ENCODE results near the gene PRDM11. TPM values are rescaled to one million over a fixed set of nuclear protein-coding genes. Genes with fewer than 3 reads are reported as not detected.
A peak's percentile ranks its signal among the peaks of the same experiment; 100 is the strongest.

PRDM11 gene
- total and polyA plus RNA-seq, 3 experiments from 2014 or later: 3.1 to 7.7 (median 5.6) TPM

DNA sequence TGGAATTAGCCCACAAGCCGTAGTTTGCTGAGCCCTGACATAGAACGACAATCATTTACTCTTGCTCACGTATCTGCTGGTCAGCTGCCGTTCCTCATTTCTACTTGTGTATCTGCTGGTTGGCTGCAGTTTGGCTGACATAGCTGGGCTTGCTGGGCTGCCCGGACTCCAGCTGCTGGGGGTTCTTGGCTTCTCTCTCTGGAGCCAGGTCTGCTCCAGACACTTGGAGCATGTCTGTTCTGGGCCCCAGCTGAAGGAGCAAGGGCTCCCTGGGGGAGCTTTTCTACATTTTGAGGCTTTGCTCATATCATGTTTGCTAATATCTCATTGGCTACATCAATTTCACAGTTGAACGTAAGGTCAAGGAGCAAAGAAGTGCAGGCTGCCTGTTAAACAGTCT lies 47.3 kb downstream of the PRDM11 start:
- no peak overlapping the region for H3K4me3 Mint-ChIP-seq
- Histone ChIP-seq H3K4me1 (ENCODE audit: insufficient read depth, low read length) (no peaks in the 10 kb centered on the region), H3K4me3 (ENCODE audit: low read length) (no peak overlapping the region), H3K27ac (ENCODE audit: low read depth, low read length) (no peak overlapping the region), H3K27me3 (ENCODE audit: insufficient read depth, low read length, poor library complexity, severe bottlenecking) (no peaks in the 10 kb centered on the region), H3K9me3 (ENCODE audit: low read length) (no peaks in the 10 kb centered on the region), H3K36me3 (ENCODE audit: insufficient read depth, low read length) (no peaks in the 10 kb centered on the region)
- ChIA-PET POLR2A (no interaction called here), CTCF (no interaction called here)
- no peak for DNase-seq
- peaks cover 0 to 49% (median 13%) of the 10 kb centered on the region in 3 donors for H3K36me3 Mint-ChIP-seq
- no peak overlapping the region for H3K27ac Mint-ChIP-seq
- no peaks in the 10 kb centered on the region for H3K4me1 Mint-ChIP-seq
- no peaks in the 10 kb centered on the region for H3K27me3 Mint-ChIP-seq
- no peaks in the 10 kb centered on the region for H3K9me3 Mint-ChIP-seq

DNA sequence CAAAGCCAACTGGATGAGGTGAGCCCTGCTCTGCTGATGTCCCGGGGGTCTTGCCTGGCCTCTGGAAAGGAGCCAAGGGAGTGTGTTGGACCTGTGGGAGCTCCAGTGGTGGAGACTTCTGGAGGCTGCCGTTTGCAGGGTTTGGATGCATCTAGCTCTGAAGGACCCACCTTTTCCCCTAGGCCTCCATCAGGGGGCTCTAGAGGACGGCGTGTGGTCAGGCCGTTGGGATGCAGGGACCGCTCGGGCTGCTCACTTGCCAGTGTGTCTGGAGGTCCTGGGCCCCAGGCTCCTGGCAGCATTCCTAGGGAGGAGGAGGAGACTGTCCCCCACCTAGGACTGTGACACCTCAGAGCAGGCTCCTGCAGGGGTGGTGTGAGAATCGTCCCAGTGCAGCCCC lies 58.3 kb downstream of the PRDM11 start:
- H3K4me1 ChIP-seq (ENCODE audit: insufficient read depth, low read length): no peaks in the 10 kb centered on the region
- no peaks in the 10 kb centered on the region for H3K9me3 ChIP-seq (ENCODE audit: low read length)
- Mint-ChIP-seq H3K4me3 (no peak overlapping the region), H3K36me3 (peaks cover 12 to 59% (median 19%) of the 10 kb centered on the region in 3 donors), H3K9me3 (no peaks in the 10 kb centered on the region), H3K27me3 (no peaks in the 10 kb centered on the region), H3K4me1 (peaks cover 0 to 7% (median 1%) of the 10 kb centered on the region in 3 donors), H3K27ac (no peak overlapping the region)
- DNase-seq: no peak
- ChIA-PET CTCF (no interaction called here), POLR2A (no interaction called here)
- H3K36me3 ChIP-seq (ENCODE audit: insufficient read depth, low read length): no peaks in the 10 kb centered on the region
- H3K27me3 ChIP-seq (ENCODE audit: insufficient read depth, low read length, poor library complexity, severe bottlenecking): no peaks in the 10 kb centered on the region
- H3K27ac ChIP-seq (ENCODE audit: low read depth, low read length): no peak overlapping the region
- H3K4me3 ChIP-seq (ENCODE audit: low read length): no peak overlapping the region

DNA sequence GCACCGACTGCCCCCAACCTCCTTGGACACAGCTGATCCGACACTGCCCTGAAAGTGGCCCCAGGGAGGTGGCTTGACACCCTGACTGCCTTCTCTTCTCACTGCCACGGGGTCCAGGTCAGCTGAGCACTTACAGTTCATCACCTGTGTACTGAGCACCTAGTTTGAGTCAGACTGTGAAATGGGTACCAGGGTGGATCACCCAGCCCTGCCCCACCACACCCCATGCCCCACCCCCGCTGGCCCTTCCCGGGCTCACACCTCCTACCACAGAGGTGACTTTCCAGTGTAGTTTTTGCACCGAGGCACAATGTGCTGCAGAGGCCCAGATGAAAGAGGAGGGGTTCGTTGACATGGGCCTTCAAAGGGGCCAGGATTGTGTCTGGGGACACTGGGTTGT lies 59.5 kb downstream of the PRDM11 start:
- H3K27me3 ChIP-seq (ENCODE audit: insufficient read depth, low read length, poor library complexity, severe bottlenecking): no peaks in the 10 kb centered on the region
- ChIA-PET CTCF (no interaction called here), POLR2A (no interaction called here)
- no peak overlapping the region for H3K4me3 Mint-ChIP-seq
- no peak overlapping the region for H3K27ac ChIP-seq (ENCODE audit: low read depth, low read length)
- no peaks in the 10 kb centered on the region for H3K9me3 Mint-ChIP-seq
- H3K36me3 Mint-ChIP-seq: peaks cover 12 to 67% (median 16%) of the 10 kb centered on the region in 3 donors
- peak overlapping the region in 1 of 8 donors; percentile 79 for H3K27ac Mint-ChIP-seq
- H3K27me3 Mint-ChIP-seq: no peaks in the 10 kb centered on the region
- H3K4me3 ChIP-seq (ENCODE audit: low read length): no peak overlapping the region
- H3K36me3 ChIP-seq (ENCODE audit: insufficient read depth, low read length): no peaks in the 10 kb centered on the region
- H3K4me1 Mint-ChIP-seq: peaks cover 0 to 7% (median 0%) of the 10 kb centered on the region in 3 donors
- no peaks in the 10 kb centered on the region for H3K4me1 ChIP-seq (ENCODE audit: insufficient read depth, low read length)
- H3K9me3 ChIP-seq (ENCODE audit: low read length): no peaks in the 10 kb centered on the region
- DNase-seq: no peak

DNA sequence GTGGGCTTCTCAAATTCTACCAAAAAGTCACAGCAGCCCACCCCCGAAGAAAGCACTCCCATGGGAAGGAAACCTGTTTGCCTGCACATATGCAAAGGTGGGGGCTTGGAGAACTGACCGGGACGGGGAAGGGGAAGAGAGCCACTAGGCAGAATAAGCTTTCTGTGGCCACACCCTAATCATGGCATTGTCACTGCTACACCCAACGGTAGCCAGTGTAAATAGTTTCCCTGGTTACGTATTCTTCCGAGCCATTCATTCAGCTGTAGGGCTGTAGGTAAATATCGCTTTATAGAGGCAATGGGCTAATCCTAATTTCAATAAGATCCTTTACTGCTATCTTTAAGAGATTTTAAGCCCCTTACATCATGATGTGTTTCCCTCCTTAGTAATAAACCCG lies 61.7 kb downstream of the PRDM11 start:
- Histone ChIP-seq H3K4me3 (ENCODE audit: low read length) (no peak overlapping the region), H3K27ac (ENCODE audit: low read depth, low read length) (no peak overlapping the region), H3K27me3 (ENCODE audit: insufficient read depth, low read length, poor library complexity, severe bottlenecking) (no peaks in the 10 kb centered on the region), H3K4me1 (ENCODE audit: insufficient read depth, low read length) (no peaks in the 10 kb centered on the region), H3K36me3 (ENCODE audit: insufficient read depth, low read length) (no peaks in the 10 kb centered on the region), H3K9me3 (ENCODE audit: low read length) (no peaks in the 10 kb centered on the region)
- Mint-ChIP-seq H3K4me1 (no peaks in the 10 kb centered on the region), H3K4me3 (no peak overlapping the region), H3K36me3 (peaks cover 4 to 75% (median 9%) of the 10 kb centered on the region in 3 donors), H3K27ac (no peak overlapping the region), H3K27me3 (no peaks in the 10 kb centered on the region), H3K9me3 (no peaks in the 10 kb centered on the region)
- POLR2A ChIA-PET: no interaction called here
- CTCF ChIA-PET: no interaction called here
- DNase-seq: no peak

DNA sequence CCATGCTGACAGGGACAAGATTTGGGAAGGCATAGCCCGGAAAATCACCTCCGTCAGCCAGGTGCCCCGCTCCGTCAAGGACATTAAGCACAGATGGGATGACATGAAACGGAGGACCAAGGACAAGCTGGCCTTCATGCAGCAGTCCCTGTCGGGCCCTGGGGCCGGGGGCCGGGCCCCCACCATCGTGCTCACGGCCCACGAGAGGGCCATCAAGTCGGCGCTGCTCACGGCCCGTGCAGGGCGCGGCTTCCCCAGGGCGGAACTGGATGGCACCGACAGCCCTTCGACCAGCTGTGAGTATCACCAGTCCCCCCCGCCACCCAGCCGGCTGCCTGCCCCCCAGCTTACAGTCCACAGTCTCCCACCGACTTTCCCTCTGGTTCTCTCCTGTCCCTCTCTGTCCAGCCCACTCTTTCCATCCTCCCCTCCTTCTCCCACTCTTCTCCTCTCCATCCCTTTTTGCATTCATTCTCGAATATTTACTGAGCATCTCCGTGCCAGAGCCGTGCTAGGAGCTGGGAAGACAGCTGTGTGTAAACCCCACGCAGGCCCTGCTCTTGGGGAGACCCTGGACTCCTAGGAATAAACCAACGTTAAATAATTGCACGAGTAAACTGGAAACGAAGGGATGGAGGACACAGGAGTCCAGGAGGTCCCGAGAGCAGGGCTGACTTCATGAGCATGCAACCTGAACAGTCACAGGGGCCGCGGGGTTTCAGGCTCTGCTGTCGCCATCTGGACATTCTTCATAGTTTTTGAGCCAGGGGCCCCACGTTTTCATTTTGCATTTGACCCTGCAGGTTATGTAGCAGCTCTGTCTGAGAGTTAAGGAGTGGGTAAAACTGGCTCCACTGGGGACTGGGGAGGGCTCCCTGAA lies 62.8 kb downstream of the PRDM11 start:
- Mint-ChIP-seq H3K9me3 (no peaks in the 10 kb centered on the region), H3K27me3 (no peaks in the 10 kb centered on the region), H3K27ac (no peak overlapping the region), H3K4me1 (no peaks in the 10 kb centered on the region), H3K36me3 (peaks cover 4 to 72% (median 10%) of the 10 kb centered on the region in 3 donors), H3K4me3 (no peak overlapping the region)
- H3K9me3 ChIP-seq (ENCODE audit: low read length): no peaks in the 10 kb centered on the region
- CTCF ChIA-PET: no interaction called here
- no peaks in the 10 kb centered on the region for H3K4me1 ChIP-seq (ENCODE audit: insufficient read depth, low read length)
- DNase-seq: no peak
- no peaks in the 10 kb centered on the region for H3K36me3 ChIP-seq (ENCODE audit: insufficient read depth, low read length)
- POLR2A ChIA-PET: no interaction called here
- no peaks in the 10 kb centered on the region for H3K27me3 ChIP-seq (ENCODE audit: insufficient read depth, low read length, poor library complexity, severe bottlenecking)
- H3K4me3 ChIP-seq (ENCODE audit: low read length): no peak overlapping the region
- H3K27ac ChIP-seq (ENCODE audit: low read depth, low read length): no peak overlapping the region

DNA sequence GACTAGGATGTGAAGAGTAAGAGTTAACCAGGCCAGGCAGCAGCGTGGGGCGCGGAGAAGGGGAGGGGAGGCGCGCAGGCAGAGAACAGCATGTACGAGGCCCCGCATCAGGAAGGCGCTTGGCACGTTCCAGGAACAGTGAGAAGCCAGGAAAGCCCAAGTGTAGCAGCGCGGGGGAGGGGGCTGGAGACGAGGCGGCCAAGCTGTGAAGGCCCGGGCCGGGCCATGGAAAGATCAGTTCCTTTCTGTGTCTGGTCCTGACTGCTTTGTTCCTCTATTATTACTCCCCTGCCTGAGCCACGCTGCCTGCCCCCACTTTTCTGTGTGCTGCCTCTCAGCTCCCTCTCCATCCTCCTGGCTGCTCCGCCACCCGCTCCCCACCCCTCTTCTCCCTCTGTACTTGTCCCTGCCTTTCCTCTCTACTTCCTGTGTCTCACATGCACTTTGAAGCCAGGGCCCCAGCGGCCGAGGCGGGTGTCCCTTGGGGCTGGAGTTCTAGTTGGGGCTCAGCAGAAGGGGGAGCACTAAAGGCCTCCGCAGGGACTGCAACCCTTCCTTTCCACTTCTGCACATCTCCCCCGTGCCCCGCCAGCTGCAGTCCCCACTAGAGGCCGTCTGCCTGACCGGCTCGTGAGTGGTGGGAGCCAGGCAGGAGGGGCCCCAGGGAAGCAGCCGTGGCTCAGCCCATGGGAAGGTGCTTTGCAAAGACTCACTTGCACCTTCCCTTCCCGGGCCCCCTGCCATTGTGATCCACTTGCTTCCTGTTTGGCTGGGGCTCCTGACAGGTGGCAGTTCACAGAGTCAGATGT lies 63.7 kb downstream of the PRDM11 start:
- CTCF ChIA-PET: no interaction called here
- Histone ChIP-seq H3K4me1 (ENCODE audit: insufficient read depth, low read length) (no peaks in the 10 kb centered on the region), H3K27me3 (ENCODE audit: insufficient read depth, low read length, poor library complexity, severe bottlenecking) (no peaks in the 10 kb centered on the region), H3K9me3 (ENCODE audit: low read length) (no peaks in the 10 kb centered on the region), H3K27ac (ENCODE audit: low read depth, low read length) (no peak overlapping the region), H3K4me3 (ENCODE audit: low read length) (no peak overlapping the region), H3K36me3 (ENCODE audit: insufficient read depth, low read length) (no peaks in the 10 kb centered on the region)
- Mint-ChIP-seq H3K27me3 (no peaks in the 10 kb centered on the region), H3K27ac (peak overlapping the region in 1 of 8 donors; percentile 54), H3K36me3 (peaks cover 4 to 68% (median 11%) of the 10 kb centered on the region in 3 donors), H3K9me3 (no peaks in the 10 kb centered on the region), H3K4me3 (no peak overlapping the region), H3K4me1 (peaks cover 0 to 1% (median under 1%) of the 10 kb centered on the region in 3 donors)
- DNase-seq: no peak
- POLR2A ChIA-PET: no interaction called here

DNA sequence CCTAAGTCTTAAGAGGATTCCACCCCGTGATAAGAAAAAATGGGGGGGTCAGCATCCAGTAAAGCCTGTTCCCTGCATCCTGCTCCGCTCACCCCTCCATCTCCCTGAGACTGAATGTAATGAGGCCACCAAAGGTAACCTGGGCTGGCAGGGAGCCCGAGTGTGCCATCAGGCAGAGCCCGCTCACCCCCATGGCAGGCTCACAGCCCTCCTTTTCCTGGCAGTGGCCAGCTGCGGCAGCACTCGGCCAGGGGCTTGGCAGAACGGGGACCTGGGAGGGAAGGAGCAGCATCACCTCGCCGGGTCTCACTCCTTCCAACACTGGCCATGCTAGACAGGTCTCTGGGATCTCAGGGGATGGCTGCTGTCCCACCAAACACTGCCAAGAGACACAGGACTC lies 64.4 kb downstream of the PRDM11 start:
- H3K4me1 ChIP-seq (ENCODE audit: insufficient read depth, low read length): no peaks in the 10 kb centered on the region
- H3K36me3 Mint-ChIP-seq: peaks cover 4 to 62% (median 11%) of the 10 kb centered on the region in 3 donors
- ChIA-PET POLR2A (no interaction called here), CTCF (no interaction called here)
- no peak overlapping the region for H3K4me3 Mint-ChIP-seq
- H3K9me3 ChIP-seq (ENCODE audit: low read length): no peaks in the 10 kb centered on the region
- H3K27ac Mint-ChIP-seq: peak overlapping the region in 1 of 8 donors; percentile 54
- no peak overlapping the region for H3K27ac ChIP-seq (ENCODE audit: low read depth, low read length)
- no peak overlapping the region for H3K4me3 ChIP-seq (ENCODE audit: low read length)
- no peaks in the 10 kb centered on the region for H3K27me3 ChIP-seq (ENCODE audit: insufficient read depth, low read length, poor library complexity, severe bottlenecking)
- no peaks in the 10 kb centered on the region for H3K9me3 Mint-ChIP-seq
- H3K36me3 ChIP-seq (ENCODE audit: insufficient read depth, low read length): no peaks in the 10 kb centered on the region
- peaks cover 0 to 5% (median 4%) of the 10 kb centered on the region in 3 donors for H3K4me1 Mint-ChIP-seq
- H3K27me3 Mint-ChIP-seq: no peaks in the 10 kb centered on the region
- DNase-seq: no peak

DNA sequence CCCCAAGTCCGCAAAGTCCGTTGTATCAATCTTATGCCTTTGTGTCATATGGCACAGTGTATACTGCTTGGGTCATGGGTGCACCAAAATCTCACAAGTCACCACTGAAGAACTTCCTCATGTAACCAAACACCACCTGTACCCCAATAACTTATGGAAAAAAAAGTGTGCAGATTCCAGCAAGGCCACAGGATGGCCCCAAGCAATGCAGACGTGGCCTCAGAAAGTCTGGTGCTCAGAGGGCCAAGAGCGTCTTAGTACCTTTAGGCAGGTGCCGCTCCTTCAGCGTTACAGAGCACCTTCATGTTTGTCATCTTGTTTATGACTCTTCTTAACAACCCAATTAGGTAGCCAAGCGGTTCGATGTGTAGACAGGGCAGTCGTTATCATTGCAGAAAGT lies 65.3 kb downstream of the PRDM11 start:
- peak overlapping the region in 2 of 8 donors; percentile 3 to 38 for H3K27ac Mint-ChIP-seq
- Histone ChIP-seq H3K27ac (ENCODE audit: low read depth, low read length) (no peak overlapping the region), H3K36me3 (ENCODE audit: insufficient read depth, low read length) (no peaks in the 10 kb centered on the region), H3K9me3 (ENCODE audit: low read length) (no peaks in the 10 kb centered on the region), H3K4me1 (ENCODE audit: insufficient read depth, low read length) (no peaks in the 10 kb centered on the region), H3K4me3 (ENCODE audit: low read length) (no peak overlapping the region), H3K27me3 (ENCODE audit: insufficient read depth, low read length, poor library complexity, severe bottlenecking) (no peaks in the 10 kb centered on the region)
- no peaks in the 10 kb centered on the region for H3K9me3 Mint-ChIP-seq
- H3K4me1 Mint-ChIP-seq: peaks cover 0 to 5% (median 4%) of the 10 kb centered on the region in 3 donors
- DNase-seq: no peak
- CTCF ChIA-PET: no interaction called here
- H3K4me3 Mint-ChIP-seq: no peak overlapping the region
- peaks cover 4 to 54% (median 9%) of the 10 kb centered on the region in 3 donors for H3K36me3 Mint-ChIP-seq
- POLR2A ChIA-PET: no interaction called here
- H3K27me3 Mint-ChIP-seq: no peaks in the 10 kb centered on the region
